ENCODE measurements around the gene ANTXR2. TPM values are rescaled to one million over a fixed set of nuclear protein-coding genes. Genes with fewer than 3 reads are reported as not detected.

Gene ANTXR2
- total and polyA plus RNA-seq, 9 of the 15 experiments (the other 6 are each of a cell fraction or from before 2014, with no cell fraction given) = 10.1 to 83.8 (median 60.3) TPM

DNA sequence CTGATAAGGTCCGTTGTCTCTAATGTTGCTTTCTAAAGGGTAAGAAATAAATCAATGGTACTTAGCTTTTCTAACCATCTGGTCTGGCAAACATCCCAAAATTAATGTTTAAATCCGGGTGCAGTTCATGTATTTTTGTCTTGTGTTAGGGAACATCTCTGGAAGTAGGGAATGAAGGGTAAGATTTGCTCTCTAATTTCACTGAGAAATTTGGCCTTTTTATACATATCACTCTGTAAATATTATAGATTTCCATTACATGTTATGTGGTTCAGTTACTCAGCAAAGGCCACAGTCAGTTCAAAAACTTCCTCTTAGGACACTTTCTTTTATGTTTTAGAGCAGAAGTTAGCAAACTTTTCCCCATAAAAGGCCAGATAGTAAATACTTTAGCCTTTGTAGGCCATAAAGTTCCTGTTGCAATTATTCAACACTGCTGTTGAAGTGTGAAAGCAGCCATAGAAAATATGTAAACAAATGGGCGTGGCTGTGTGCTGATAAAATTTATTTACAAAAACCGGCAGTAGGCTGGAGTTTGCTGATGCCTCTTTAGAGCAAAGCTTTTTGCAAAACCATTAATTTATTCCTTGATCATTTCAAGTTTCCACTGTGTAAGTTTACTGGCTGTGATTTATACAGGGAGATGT, 218.1 kb downstream of the ANTXR2 start:
- WGBS (ENCODE audit: insufficient coverage, low coverage, missing lambda C conversion rate) = 2% methylated on average over 4 of the region's 4 CpGs
- ChIA-PET CTCF (ENCODE audit: low intra/inter-chr PET ratio) (no interaction called here), POLR2A (interaction anchor here (1.2 kb wide), 1 partner anchor 14 kb away, joined by 3 read pairs; no protein-coding TSS in a partner anchor)

More for the DNA sequence above, 218.1 kb downstream of the ANTXR2 start:
- DNase-seq (ENCODE audit: extremely low read depth in 1 of 4, low spot score in 3 of 4) (no peak), ATAC-seq (no peak), FAIRE-seq (no peak)
- Histone ChIP-seq H4K20me1 (replicated peaks; ENCODE audit: control insufficient read depth, insufficient read depth, low read length) (no peaks in the 10 kb centered on the region), H3K27ac (ENCODE audit: extremely low read depth, low read depth, low read length) (no peak overlapping the region), H3K4me3 (no peak overlapping the region), H3K9me1 (ENCODE audit: control insufficient read depth, insufficient read depth, low read length) (no peaks in the 10 kb centered on the region), H3K9ac (ENCODE audit: insufficient read depth in 1 of 2, low read depth in 2 of 2, low read length in 2 of 2) (no peak overlapping the region), H3K4me2 (ENCODE audit: insufficient read depth, low read length) (no peak overlapping the region), H3K79me2 (ENCODE audit: control insufficient read depth, insufficient read depth, low read length) (no peaks in the 10 kb centered on the region), H3K36me3 (ENCODE audit: control insufficient read depth, insufficient read depth, low read length) (no peaks in the 10 kb centered on the region), H2AFZ (ENCODE audit: low read depth, low read length) (peak overlapping the region; percentile 62), H3K4me1 (replicated peaks in 1 of 2; ENCODE audit: control insufficient read depth in 2 of 2, insufficient read depth in 2 of 2, low read length in 2 of 2) (peaks cover 0 to 7% of the 10 kb centered on the region in 2 experiments; a peak in 3 of 5 replicates), H3K9me3 (replicated peaks; ENCODE audit: control insufficient read depth, insufficient read depth, low read depth, low read length) (no peaks in the 10 kb centered on the region), H3K27me3 (ENCODE audit: control insufficient read depth in 2 of 2, insufficient read depth in 2 of 2, low read length in 2 of 2) (no peaks in the 10 kb centered on the region)
- no TSS peak for BruUV-seq (replicated peaks)
- intact Hi-C loops (cut with micrococcal nuclease) = no loop called here
- TF ChIP-seq, protein P1, sequence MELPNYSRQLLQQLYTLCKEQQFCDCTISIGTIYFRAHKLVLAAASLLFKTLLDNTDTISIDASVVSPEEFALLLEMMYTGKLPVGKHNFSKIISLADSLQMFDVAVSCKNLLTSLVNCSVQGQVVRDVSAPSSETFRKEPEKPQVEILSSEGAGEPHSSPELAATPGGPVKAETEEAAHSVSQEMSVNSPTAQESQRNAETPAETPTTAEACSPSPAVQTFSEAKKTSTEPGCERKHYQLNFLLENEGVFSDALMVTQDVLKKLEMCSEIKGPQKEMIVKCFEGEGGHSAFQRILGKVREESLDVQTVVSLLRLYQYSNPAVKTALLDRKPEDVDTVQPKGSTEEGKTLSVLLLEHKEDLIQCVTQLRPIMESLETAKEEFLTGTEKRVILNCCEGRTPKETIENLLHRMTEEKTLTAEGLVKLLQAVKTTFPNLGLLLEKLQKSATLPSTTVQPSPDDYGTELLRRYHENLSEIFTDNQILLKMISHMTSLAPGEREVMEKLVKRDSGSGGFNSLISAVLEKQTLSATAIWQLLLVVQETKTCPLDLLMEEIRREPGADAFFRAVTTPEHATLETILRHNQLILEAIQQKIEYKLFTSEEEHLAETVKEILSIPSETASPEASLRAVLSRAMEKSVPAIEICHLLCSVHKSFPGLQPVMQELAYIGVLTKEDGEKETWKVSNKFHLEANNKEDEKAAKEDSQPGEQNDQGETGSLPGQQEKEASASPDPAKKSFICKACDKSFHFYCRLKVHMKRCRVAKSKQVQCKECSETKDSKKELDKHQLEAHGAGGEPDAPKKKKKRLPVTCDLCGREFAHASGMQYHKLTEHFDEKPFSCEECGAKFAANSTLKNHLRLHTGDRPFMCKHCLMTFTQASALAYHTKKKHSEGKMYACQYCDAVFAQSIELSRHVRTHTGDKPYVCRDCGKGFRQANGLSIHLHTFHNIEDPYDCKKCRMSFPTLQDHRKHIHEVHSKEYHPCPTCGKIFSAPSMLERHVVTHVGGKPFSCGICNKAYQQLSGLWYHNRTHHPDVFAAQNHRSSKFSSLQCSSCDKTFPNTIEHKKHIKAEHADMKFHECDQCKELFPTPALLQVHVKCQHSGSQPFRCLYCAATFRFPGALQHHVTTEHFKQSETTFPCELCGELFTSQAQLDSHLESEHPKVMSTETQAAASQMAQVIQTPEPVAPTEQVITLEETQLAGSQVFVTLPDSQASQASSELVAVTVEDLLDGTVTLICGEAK (IDR thresholded peaks at IDR 0.05) = 0 out of 2 replicates have a peak, but pooled peaks have one; percentile 22
- TF ChIP-seq, protein P1 (CRISPR knock-in tag; IDR thresholded peaks at IDR 0.05) = no peak
- no peak for TF ChIP-seq RB1 (IDR thresholded peaks at IDR 0.05; ENCODE audit: low read depth)
- TF ChIP-seq ZNF644 (tag; IDR thresholded peaks at IDR 0.05; ENCODE audit: low read depth) = 0 out of 2 replicates have a peak, but pooled peaks have one; percentile 36
- no peak for TF ChIP-seq ZFP36 (IDR thresholded peaks at IDR 0.05; ENCODE audit: low read depth, low read length, partially characterized antibody)
- no peak for TF ChIP-seq ZEB2 (IDR thresholded peaks at IDR 0.05)
- no peak for TF ChIP-seq ZNF316 (IDR thresholded peaks at IDR 0.05)
- no peak for TF ChIP-seq ZC3H4 (CRISPR knock-in tag; IDR thresholded peaks at IDR 0.05; ENCODE audit: borderline replicate concordance)
- peak in 1 of 2 experiments; percentile 41; a peak in 1 of 4 replicates for TF ChIP-seq FOXA3 (CRISPR knock-in tag; conservative IDR thresholded peaks at IDR 0.05 in 1 of 2, IDR thresholded peaks at IDR 0.05 in 1 of 2)
- TF ChIP-seq, protein P2, sequence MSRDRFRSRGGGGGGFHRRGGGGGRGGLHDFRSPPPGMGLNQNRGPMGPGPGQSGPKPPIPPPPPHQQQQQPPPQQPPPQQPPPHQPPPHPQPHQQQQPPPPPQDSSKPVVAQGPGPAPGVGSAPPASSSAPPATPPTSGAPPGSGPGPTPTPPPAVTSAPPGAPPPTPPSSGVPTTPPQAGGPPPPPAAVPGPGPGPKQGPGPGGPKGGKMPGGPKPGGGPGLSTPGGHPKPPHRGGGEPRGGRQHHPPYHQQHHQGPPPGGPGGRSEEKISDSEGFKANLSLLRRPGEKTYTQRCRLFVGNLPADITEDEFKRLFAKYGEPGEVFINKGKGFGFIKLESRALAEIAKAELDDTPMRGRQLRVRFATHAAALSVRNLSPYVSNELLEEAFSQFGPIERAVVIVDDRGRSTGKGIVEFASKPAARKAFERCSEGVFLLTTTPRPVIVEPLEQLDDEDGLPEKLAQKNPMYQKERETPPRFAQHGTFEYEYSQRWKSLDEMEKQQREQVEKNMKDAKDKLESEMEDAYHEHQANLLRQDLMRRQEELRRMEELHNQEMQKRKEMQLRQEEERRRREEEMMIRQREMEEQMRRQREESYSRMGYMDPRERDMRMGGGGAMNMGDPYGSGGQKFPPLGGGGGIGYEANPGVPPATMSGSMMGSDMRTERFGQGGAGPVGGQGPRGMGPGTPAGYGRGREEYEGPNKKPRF (IDR thresholded peaks at IDR 0.05; ENCODE audit: low read depth, low read length) = no peak
- in situ Hi-C loops (cut with MboI) = no loop called here

Measured in K562 (cell line).